NCI-H748 (cell line): ENCODE results near the gene SLC7A5.

Experiments
- DNase-seq: peaks from one replicate; lab custom pipeline; 2025; ENCODE audit not compliant: unreplicated experiment; lab: John Stamatoyannopoulos, UW

The SLC7A5 gene

GRCh38 chr16:87846705-87847466, 22.4 kb downstream of the SLC7A5 start:
- DNase-seq, result no peak

- DNase-seq, result no peak
These were observed 23.3 kb downstream of the SLC7A5 start for GRCh38 chr16:87845807-87846619.

- DNase-seq, result no peak
These were observed 24.1 kb downstream of the SLC7A5 start for GRCh38 chr16:87845213-87845612.

- DNase-seq, result no peak
These were observed 24.5 kb downstream of the SLC7A5 start for GRCh38 chr16:87844809-87845208.

DNA sequence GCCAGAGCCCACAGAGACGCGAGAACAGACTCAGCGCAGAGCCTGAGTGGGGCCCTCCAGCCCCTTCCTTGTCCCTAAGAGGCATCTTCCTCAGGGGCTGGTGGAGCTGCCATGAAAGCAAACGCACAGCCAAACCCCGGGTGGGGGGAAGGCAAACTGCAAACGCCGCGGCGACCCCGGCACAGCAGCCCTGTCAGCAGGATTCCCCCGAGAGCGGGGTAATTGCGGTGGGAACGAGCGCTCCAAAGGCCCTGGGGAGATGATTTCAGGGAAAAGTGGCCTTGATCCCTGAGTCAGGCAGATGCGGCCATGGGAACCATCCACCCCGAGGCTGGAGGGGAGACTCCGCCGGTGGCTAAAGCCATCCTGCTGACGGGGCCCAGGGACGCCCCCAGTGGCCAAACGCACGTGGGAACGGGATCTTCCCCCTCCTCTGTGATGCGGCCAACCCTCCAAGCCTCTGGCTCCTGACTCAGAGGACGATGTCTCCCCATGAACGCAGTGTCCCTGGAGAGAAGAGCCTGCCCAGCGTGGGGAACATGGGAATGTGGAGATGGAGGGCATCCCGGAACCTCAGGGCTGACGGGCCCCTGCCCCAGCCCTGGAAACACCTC, 25.1 kb downstream of the SLC7A5 start:
- no peak for DNase-seq

DNA sequence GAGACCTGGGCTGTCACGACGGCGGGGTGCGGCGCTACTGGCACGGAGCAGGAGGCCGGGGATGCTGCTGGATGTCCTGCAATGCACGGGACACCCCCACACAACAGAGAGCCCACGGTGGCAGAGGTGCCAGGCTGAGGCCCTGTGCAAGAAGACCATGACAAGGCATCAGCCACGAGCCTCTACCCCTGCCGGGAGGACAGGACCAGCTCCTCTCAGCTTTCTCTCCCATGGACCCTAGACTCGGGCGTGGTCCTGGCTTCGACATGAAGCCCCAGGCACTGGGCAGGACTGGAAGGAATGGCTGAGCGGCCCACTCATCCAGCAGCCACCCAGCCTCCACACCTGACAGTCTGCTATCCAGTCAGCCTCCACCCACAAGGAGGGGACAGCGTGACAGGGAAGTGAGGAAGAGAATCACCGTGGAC, 25.6 kb downstream of the SLC7A5 start:
- no peak for DNase-seq

- DNase-seq, result no peak
These were observed 27.0 kb downstream of the SLC7A5 start for GRCh38 chr16:87842209-87842869.

- DNase-seq, result no peak
These were observed 27.7 kb downstream of the SLC7A5 start for GRCh38 chr16:87841340-87842208.

DNA sequence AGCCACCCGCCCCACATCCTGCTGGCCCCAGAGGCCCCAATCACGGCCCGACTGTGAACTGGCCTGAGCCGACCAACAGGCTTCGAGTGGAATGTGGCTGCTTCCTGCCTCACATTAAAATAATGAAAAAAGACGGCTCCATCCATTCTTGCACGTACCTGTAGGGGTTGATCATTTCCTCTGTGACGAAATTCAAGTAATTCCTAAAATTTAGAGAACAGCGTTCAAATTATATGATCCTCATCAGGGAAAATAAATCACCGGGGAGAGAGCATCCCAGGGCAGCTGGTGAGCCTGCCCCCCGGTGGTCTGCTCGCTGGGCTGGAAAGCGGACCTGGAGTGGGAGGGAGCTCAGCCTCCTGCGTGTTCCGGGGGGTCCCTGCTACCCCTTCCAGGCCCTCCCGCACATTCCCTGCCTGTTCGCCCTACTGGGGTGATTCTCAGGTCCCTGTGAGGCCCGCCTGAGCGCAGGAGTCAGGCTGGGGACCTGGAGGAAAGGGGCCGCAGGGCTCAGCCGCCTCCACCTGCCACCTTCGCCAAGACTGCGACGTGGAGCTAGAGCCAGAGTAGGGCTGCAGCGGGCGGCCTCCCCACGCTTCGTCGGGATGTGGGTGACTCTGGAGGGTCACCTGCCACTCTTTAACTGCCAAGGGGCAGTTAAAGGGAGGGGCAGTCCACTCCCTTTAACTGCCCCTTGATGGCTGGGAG, 28.9 kb downstream of the SLC7A5 start:
- no peak for DNase-seq

- DNase-seq, result no peak
These were observed 29.6 kb downstream of the SLC7A5 start for GRCh38 chr16:87839542-87840270.

- no peak for DNase-seq
These were observed 30.4 kb downstream of the SLC7A5 start for GRCh38 chr16:87838643-87839541.

DNA sequence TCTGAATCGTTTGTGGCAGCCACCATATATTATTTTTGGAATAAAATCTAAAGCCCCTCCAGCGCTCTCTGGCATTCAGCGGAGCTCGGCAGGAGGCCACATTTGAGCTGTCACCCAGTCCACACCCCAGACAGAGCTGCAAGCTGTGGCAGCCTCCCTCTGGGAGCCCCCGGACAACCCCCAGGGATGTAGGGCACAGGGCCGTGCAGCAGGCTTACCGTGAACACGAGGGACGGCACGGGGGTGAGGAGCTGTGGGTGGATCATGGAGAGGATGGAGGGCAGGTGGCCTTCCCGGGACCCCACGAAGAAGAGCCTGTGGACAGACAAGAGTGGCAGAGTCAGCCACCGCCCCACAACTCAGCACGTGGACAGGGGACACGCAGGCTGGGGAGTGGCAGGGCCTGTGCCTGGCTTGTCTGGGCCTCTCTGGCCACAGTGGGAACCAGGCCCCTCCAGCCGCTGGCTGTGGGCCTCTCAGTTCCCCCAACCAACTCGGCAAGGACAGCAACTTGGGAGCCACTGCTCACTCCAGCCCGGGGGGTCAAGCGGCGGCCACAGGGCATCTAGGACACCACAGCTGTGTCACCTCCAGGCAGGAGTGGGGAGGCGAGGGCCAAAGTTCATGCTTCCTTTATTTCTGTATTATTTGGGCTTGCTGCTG, 31.5 kb downstream of the SLC7A5 start:
- DNase-seq, result no peak

GRCh38 chr16:87836844-87837581, 32.3 kb downstream of the SLC7A5 start:
- no peak for DNase-seq

DNA sequence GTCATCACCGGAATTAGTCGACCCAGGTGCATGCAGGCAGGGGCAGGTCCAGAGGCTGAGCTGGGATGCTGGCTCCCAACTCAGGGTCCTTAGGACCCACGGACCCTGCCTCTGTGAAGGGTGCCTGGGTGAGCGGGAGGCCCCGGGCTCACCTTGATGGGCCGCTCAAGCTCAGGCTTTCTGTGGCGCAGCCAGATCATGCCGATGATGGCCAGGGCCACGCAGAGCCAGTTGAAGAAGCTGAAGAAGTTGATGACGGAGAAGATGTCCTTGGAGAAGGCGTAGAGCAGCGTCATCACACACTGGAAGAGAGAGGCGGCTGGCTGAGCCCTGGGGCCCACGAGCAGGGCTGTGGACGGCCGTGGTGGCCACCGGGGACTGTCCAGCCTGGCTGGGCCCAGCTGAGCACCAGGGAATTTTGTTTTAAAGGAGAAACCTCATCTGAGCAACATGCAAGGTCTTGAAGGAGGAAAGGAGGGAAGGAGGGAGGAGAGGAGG, 32.9 kb downstream of the SLC7A5 start:
- DNase-seq, result no peak

DNA sequence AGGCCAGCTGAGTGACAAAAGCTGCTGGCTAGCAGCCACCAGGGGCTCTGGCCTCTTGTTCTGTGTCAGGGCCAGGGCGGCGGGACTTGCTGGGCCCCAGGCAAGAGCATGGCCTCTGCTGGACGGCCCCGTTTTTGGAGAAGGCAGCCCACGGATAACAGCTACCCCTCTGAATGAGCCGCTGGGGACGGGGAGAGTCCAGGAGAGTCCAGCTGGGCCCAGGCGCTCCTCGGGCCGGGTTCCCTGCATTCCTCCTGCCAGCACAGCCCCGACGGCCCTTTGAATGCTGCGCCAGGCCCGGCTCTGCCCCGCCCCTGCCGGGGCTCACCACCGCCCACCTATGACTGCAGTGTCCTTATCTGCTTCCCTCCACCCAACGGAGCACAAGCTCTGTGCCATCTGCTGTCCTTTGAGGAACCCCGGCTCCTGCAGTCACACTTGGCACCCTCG, 33.4 kb downstream of the SLC7A5 start:
- DNase-seq, result no peak

- DNase-seq, result peak; percentile 10
These were observed 34.4 kb downstream of the SLC7A5 start for GRCh38 chr16:87834668-87835473.
